ENCODE data around the gene SFXN2.

Gene SFXN2

GRCh38 chr10:102710609-102711008 is 3.8 kb upstream of the SFXN2 start:
- no peaks in the 10 kb centered on the region for H3K9me2 ChIP-seq (replicated peaks; ENCODE audit: low read depth, low read length)
- TF ChIP-seq EZH2phosphoT487 (IDR thresholded peaks at IDR 0.05; ENCODE audit: borderline replicate concordance) = no peak
- TF ChIP-seq CTCF (conservative IDR thresholded peaks at IDR 0.05; ENCODE audit: low read length) = peak; percentile 28; the same call in 1 of the 2 replicates
- H3K4me1 ChIP-seq (ENCODE audit: insufficient read depth, low read length, poor library complexity, severe bottlenecking) = peaks cover 45% of the 10 kb centered on the region
- no peaks in the 10 kb centered on the region for H3K9me3 ChIP-seq (ENCODE audit: insufficient read depth, low read depth, low read length)
- H3K79me2 ChIP-seq (ENCODE audit: insufficient read depth, low read length) = peaks cover 36% of the 10 kb centered on the region
- no peaks in the 10 kb centered on the region for H3K36me3 ChIP-seq (ENCODE audit: insufficient read depth, low read length)
- no peaks in the 10 kb centered on the region; the same call in 1 of the 2 replicates for H3F3A ChIP-seq (ENCODE audit: low read depth)
- H2AFZ ChIP-seq (ENCODE audit: low read length) = no peak overlapping the region
- H3K4me3 ChIP-seq (ENCODE audit: low read length, poor library complexity, severe bottlenecking) = peak overlapping the region; percentile 30
- H3K27me3 ChIP-seq (ENCODE audit: insufficient read depth, low read length, poor library complexity, severe bottlenecking) = no peaks in the 10 kb centered on the region
- H3K4me2 ChIP-seq (ENCODE audit: low read depth, low read length, poor library complexity, severe bottlenecking) = peak overlapping the region; percentile 36
- H4K20me1 ChIP-seq (ENCODE audit: insufficient read depth, low read length, poor library complexity, severe bottlenecking) = no peaks in the 10 kb centered on the region
- peak overlapping the region; percentile 37 for H3K9ac ChIP-seq (ENCODE audit: low read depth, low read length, poor library complexity, severe bottlenecking)

GRCh38 chr10:102712089-102712488 is 2.3 kb upstream of the SFXN2 start:
- H3K9ac ChIP-seq (ENCODE audit: low read depth, low read length, poor library complexity, severe bottlenecking) = peak overlapping the region; percentile 72
- H3K27me3 ChIP-seq (ENCODE audit: insufficient read depth, low read length, poor library complexity, severe bottlenecking) = no peaks in the 10 kb centered on the region
- peaks cover 50% of the 10 kb centered on the region for H3K4me1 ChIP-seq (ENCODE audit: insufficient read depth, low read length, poor library complexity, severe bottlenecking)
- H3K79me2 ChIP-seq (ENCODE audit: insufficient read depth, low read length) = peaks cover 50% of the 10 kb centered on the region
- TF ChIP-seq EZH2phosphoT487 (IDR thresholded peaks at IDR 0.05; ENCODE audit: borderline replicate concordance) (no peak), CTCF (conservative IDR thresholded peaks at IDR 0.05; ENCODE audit: low read length) (no peak)
- no peaks in the 10 kb centered on the region for H4K20me1 ChIP-seq (ENCODE audit: insufficient read depth, low read length, poor library complexity, severe bottlenecking)
- no peak overlapping the region for H2AFZ ChIP-seq (ENCODE audit: low read length)
- H3K9me2 ChIP-seq (replicated peaks; ENCODE audit: low read depth, low read length) = no peaks in the 10 kb centered on the region
- no peak overlapping the region for H3K4me3 ChIP-seq (ENCODE audit: low read length, poor library complexity, severe bottlenecking)
- no peaks in the 10 kb centered on the region; the same call in 1 of the 2 replicates for H3F3A ChIP-seq (ENCODE audit: low read depth)
- no peaks in the 10 kb centered on the region for H3K9me3 ChIP-seq (ENCODE audit: insufficient read depth, low read depth, low read length)
- H3K4me2 ChIP-seq (ENCODE audit: low read depth, low read length, poor library complexity, severe bottlenecking) = peak overlapping the region; percentile 81
- no peaks in the 10 kb centered on the region for H3K36me3 ChIP-seq (ENCODE audit: insufficient read depth, low read length)

- peaks cover 58% of the 10 kb centered on the region for H3K79me2 ChIP-seq (ENCODE audit: insufficient read depth, low read length)
Observed at GRCh38 chr10:102712843-102713538, 1.4 kb upstream of the SFXN2 start.

More at GRCh38 chr10:102712843-102713538, 1.4 kb upstream of the SFXN2 start:
- TF ChIP-seq EZH2phosphoT487 (IDR thresholded peaks at IDR 0.05; ENCODE audit: borderline replicate concordance) (no peak), CTCF (conservative IDR thresholded peaks at IDR 0.05; ENCODE audit: low read length) (no peak)
- Histone ChIP-seq H3K4me2 (ENCODE audit: low read depth, low read length, poor library complexity, severe bottlenecking) (peak overlapping the region; percentile 81), H2AFZ (ENCODE audit: low read length) (peak overlapping the region; percentile 81), H3F3A (ENCODE audit: low read depth) (no peaks in the 10 kb centered on the region; the same call in 1 of the 2 replicates), H3K27me3 (ENCODE audit: insufficient read depth, low read length, poor library complexity, severe bottlenecking) (no peaks in the 10 kb centered on the region), H3K9me2 (replicated peaks; ENCODE audit: low read depth, low read length) (no peaks in the 10 kb centered on the region), H4K20me1 (ENCODE audit: insufficient read depth, low read length, poor library complexity, severe bottlenecking) (no peaks in the 10 kb centered on the region), H3K9ac (ENCODE audit: low read depth, low read length, poor library complexity, severe bottlenecking) (peak overlapping the region; percentile 72), H3K36me3 (ENCODE audit: insufficient read depth, low read length) (no peaks in the 10 kb centered on the region), H3K4me3 (ENCODE audit: low read length, poor library complexity, severe bottlenecking) (peak overlapping the region; percentile 87), H3K4me1 (ENCODE audit: insufficient read depth, low read length, poor library complexity, severe bottlenecking) (peaks cover 47% of the 10 kb centered on the region), H3K9me3 (ENCODE audit: insufficient read depth, low read depth, low read length) (no peaks in the 10 kb centered on the region)
